ENCODE results near the gene USP10.

DNA sequence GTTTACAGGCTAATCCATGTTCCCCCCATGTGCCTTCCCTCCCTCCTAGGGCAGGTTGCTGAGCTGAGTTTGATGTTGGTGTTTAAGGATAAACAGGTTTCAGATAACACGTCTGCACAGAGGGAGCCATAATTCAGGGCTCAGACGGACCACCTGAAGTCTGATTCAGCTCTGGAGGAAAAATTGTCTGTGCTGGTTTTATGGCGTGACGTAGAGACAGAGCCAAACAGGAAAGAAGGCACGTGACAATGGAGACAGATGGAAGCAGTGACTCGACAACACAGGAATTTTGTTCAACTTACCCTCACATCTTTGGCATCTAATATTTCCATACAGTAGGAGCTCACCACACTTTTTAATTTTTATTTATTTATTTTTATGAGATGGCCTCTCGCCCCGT lies 10.7 kb upstream of the USP10 start:
- no peak for TF ChIP-seq RFX5 (IDR thresholded peaks at IDR 0.05)
- TF ChIP-seq CTCF (IDR thresholded peaks at IDR 0.05): no peak
- no peak for TF ChIP-seq EP300 (IDR thresholded peaks at IDR 0.05)
- TF ChIP-seq MAFK (IDR thresholded peaks at IDR 0.05; ENCODE audit: partially characterized antibody): no peak

Measured in A549 (cell line).